G401 (cell line): ENCODE data around the gene RIC3. TPM values are rescaled to one million over a fixed set of nuclear protein-coding genes. Genes with fewer than 3 reads are reported as not detected.
A peak's percentile ranks its signal among the peaks of the same experiment; 100 is the strongest.

Experiments
- DNase-seq: peaks from one replicate; pipeline ENCODE4 v3.0.0-alpha.2; 2015; ENCODE audit warnings: low spot score
- in situ Hi-C: cut with HindIII; loops from 2 replicates; pipeline ENCODE4 v1.10.0; 2016; ENCODE audit warnings: low sequenced_read_pairs, mixed read lengths
- total RNA-seq: library from RNA; depleted of rRNA; stranded (reverse); fragments of >200 nt; shearing (Covaris generic); gene quantifications from 2 replicates; pipeline ENCODE4 v1.2.3, GENCODE V29; 2014

Gene RIC3
- total RNA-seq, 1 experiment from 2014 or later: not detected

GRCh38 chr11:8093931-8094575 lies 74.8 kb downstream of the RIC3 start:
- no peak for DNase-seq
- in situ Hi-C loops: no loop called here

GRCh38 chr11:8092587-8093424 lies 76.0 kb downstream of the RIC3 start:
- in situ Hi-C loops: no loop called here
- peak; percentile 70 for DNase-seq

GRCh38 chr11:8091721-8092120 lies 77.1 kb downstream of the RIC3 start:
- DNase-seq: no peak
- in situ Hi-C loops: no loop called here

- in situ Hi-C loops: no loop called here
- no peak for DNase-seq
These were observed 78.1 kb downstream of the RIC3 start for GRCh38 chr11:8090756-8091155.

GRCh38 chr11:8089791-8090510 lies 78.9 kb downstream of the RIC3 start:
- in situ Hi-C loops: no loop called here

GRCh38 chr11:8087756-8088155 lies 81.1 kb downstream of the RIC3 start:
- no peak for DNase-seq
- in situ Hi-C loops: no loop called here

More at GRCh38 chr11:8089791-8090510, 78.9 kb downstream of the RIC3 start:
- DNase-seq: no peak

GRCh38 chr11:8087185-8087584 lies 81.6 kb downstream of the RIC3 start:
- no peak for DNase-seq
- in situ Hi-C loops: no loop called here

GRCh38 chr11:8086571-8086970 lies 82.3 kb downstream of the RIC3 start:
- in situ Hi-C loops: no loop called here

GRCh38 chr11:8086001-8086479 lies 82.8 kb downstream of the RIC3 start:
- no peak for DNase-seq
- in situ Hi-C loops: no loop called here

More at GRCh38 chr11:8086571-8086970, 82.3 kb downstream of the RIC3 start:
- no peak for DNase-seq

GRCh38 chr11:8085011-8085645 lies 83.7 kb downstream of the RIC3 start:
- DNase-seq: no peak
- in situ Hi-C loops: no loop called here

- no peak for DNase-seq
- in situ Hi-C loops: no loop called here
These were observed 84.5 kb downstream of the RIC3 start for GRCh38 chr11:8084352-8084751.

- in situ Hi-C loops: no loop called here
- DNase-seq: no peak
These were observed 84.9 kb downstream of the RIC3 start for GRCh38 chr11:8083871-8084281.

- in situ Hi-C loops: no loop called here
- DNase-seq: no peak
These were observed 85.8 kb downstream of the RIC3 start for GRCh38 chr11:8083088-8083395.

- peak; percentile 46 for DNase-seq
- in situ Hi-C loops: no loop called here
These were observed 86.3 kb downstream of the RIC3 start for GRCh38 chr11:8082391-8083087.

GRCh38 chr11:8081591-8082250 lies 87.1 kb downstream of the RIC3 start:
- peak; percentile 61 for DNase-seq
- in situ Hi-C loops: no loop called here

GRCh38 chr11:8080674-8081590 lies 87.9 kb downstream of the RIC3 start, which contains the start of gene TUB:
TSS of gene TUB (plus strand) at chr11:8081211. CDS start at chr11:8081511, 300 bp downstream.
- in situ Hi-C loops: no loop called here
- DNase-seq: peak; percentile 48

GRCh38 chr11:8080069-8080670 lies 88.7 kb downstream of the RIC3 start:
- no peak for DNase-seq
- in situ Hi-C loops: no loop called here
